Measurements from ENCODE around the gene RBFOX2. TPM values are rescaled to one million over a fixed set of nuclear protein-coding genes. Genes with fewer than 3 reads are reported as not detected.

RBFOX2 gene
- total and polyA plus RNA-seq, 2 of the 8 experiments (the other 6 are each of a cell fraction or from before 2014, with no cell fraction given), result 121 to 122 TPM

GRCh38 chr22:35835998-35836691 lies 192.5 kb downstream of the RBFOX2 start:
- TF ChIP-seq ASH2L (IDR thresholded peaks at IDR 0.05; ENCODE audit: low read length) (peak; percentile 41), RBBP5 (IDR thresholded peaks at IDR 0.05; ENCODE audit: borderline replicate concordance, low read depth, low read length) (no peak), MAX (IDR thresholded peaks at IDR 0.05) (peak; percentile 81), POLR2A (IDR thresholded peaks at IDR 0.05; ENCODE audit: control extremely low read depth in 1 of 2, low read depth in 2 of 2, low read length in 2 of 2) (peak; percentile 65 to 72), ZNF274 (IDR thresholded peaks at IDR 0.05; ENCODE audit: borderline replicate concordance, extremely low read depth, low read length) (no peak), TAF1 (IDR thresholded peaks at IDR 0.05; ENCODE audit: low read depth, low read length) (peak; percentile 62), POLR2AphosphoS5 (IDR thresholded peaks at IDR 0.05; ENCODE audit: low read depth, low read length) (peak; percentile 48; the same call in 1 of the 2 replicates)
- TF ChIP-seq, protein P1, sequence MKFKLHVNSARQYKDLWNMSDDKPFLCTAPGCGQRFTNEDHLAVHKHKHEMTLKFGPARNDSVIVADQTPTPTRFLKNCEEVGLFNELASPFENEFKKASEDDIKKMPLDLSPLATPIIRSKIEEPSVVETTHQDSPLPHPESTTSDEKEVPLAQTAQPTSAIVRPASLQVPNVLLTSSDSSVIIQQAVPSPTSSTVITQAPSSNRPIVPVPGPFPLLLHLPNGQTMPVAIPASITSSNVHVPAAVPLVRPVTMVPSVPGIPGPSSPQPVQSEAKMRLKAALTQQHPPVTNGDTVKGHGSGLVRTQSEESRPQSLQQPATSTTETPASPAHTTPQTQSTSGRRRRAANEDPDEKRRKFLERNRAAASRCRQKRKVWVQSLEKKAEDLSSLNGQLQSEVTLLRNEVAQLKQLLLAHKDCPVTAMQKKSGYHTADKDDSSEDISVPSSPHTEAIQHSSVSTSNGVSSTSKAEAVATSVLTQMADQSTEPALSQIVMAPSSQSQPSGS (IDR thresholded peaks at IDR 0.05; ENCODE audit: low read length), result 0 out of 2 replicates have a peak, but pooled peaks have one; percentile 30
- Histone ChIP-seq H2AK5ac (ENCODE audit: low read depth, low read length) (no peak overlapping the region; the same call in 1 of the 2 replicates), H3K79me1 (ENCODE audit: low read depth, low read length) (no peaks in the 10 kb centered on the region), H4K91ac (replicated peaks; ENCODE audit: insufficient read length, low read length) (peak overlapping the region; percentile 64), H2BK120ac (replicated peaks; ENCODE audit: low read depth, low read length) (peak overlapping the region; percentile 1), H3K9me3 (ENCODE audit: insufficient read depth in 2 of 2, low read depth in 1 of 2, low read length in 1 of 2) (no peaks in the 10 kb centered on the region), H2BK5ac (ENCODE audit: low read depth, low read length) (peak overlapping the region; percentile 71; the same call in 1 of the 2 replicates), H2BK15ac (ENCODE audit: low read length) (no peak overlapping the region), H4K20me1 (replicated peaks in 1 of 2; ENCODE audit: control insufficient read depth in 1 of 2, insufficient read depth in 2 of 2, low read length in 2 of 2) (no peaks in the 10 kb centered on the region), H3K4me2 (ENCODE audit: insufficient read depth in 1 of 2, low read depth in 2 of 2, low read length in 2 of 2) (peak overlapping the region; percentile 85 to 91), H2AFZ (ENCODE audit: low read length) (no peak overlapping the region), H3K79me2 (ENCODE audit: control insufficient read depth in 1 of 2, insufficient read depth in 2 of 2, low read length in 2 of 2) (peaks cover 5 to 84% of the 10 kb centered on the region in 2 experiments), H2BK20ac (ENCODE audit: low read length) (no peak overlapping the region), H3K4me1 (replicated peaks in 1 of 4; ENCODE audit: control insufficient read depth in 3 of 4, insufficient read depth in 4 of 4, low read length in 3 of 4) (peaks cover 2 to 23% (median 19%) of the 10 kb centered on the region in 4 experiments; a peak in 6 of 7 replicates), H4K8ac (ENCODE audit: extremely low read depth, insufficient read depth, low read length) (no peak overlapping the region), H3K23ac (ENCODE audit: insufficient read length) (no peak overlapping the region), H3K36me3 (ENCODE audit: control insufficient read depth in 2 of 4, insufficient read depth in 4 of 4, low read length in 3 of 4) (no peaks in the 10 kb centered on the region), H4K5ac (ENCODE audit: insufficient read length, low read depth, low read length) (peak overlapping the region; percentile 76), H3K27me3 (replicated peaks in 1 of 4; ENCODE audit: control insufficient read depth in 3 of 4, extremely low read depth in 1 of 4, insufficient read depth in 3 of 4, low read length in 3 of 4) (no peaks in the 10 kb centered on the region), H3K27ac (ENCODE audit: low read depth, low read length) (peak overlapping the region; percentile 71), H3K9ac (replicated peaks in 1 of 4; ENCODE audit: extremely low read depth in 1 of 4, low read depth in 3 of 4, low read length in 3 of 4) (peak overlapping the region; percentile 55 to 88 (median 79)), H3K56ac (replicated peaks; ENCODE audit: insufficient read length, low read depth, low read length) (no peak overlapping the region), H3K23me2 (ENCODE audit: low read depth, low read length) (peaks cover 6% of the 10 kb centered on the region; the same call in 1 of the 2 replicates), H3K4me3 (ENCODE audit: extremely low read depth in 1 of 4, insufficient read depth in 2 of 4, low read depth in 3 of 4, low read length in 4 of 4) (peak overlapping the region; percentile 43 to 61 (median 57)), H3K14ac (ENCODE audit: insufficient read length) (peak overlapping the region; percentile 70), H3K4ac (replicated peaks; ENCODE audit: insufficient read length, low read depth, low read length) (no peak overlapping the region), H2BK12ac (ENCODE audit: low read depth, low read length) (peak overlapping the region; percentile 32; the same call in 1 of the 2 replicates), H3K18ac (ENCODE audit: extremely low read depth, low read length) (peak overlapping the region; percentile 27)
- POLR2A ChIA-PET (ENCODE audit: partially characterized antibody), result interaction anchor here (0.6 to 1.7 kb wide), 5 partner anchors 17 to 219 kb away, joined by 3 to 8 read pairs (median 5); no protein-coding TSS in a partner anchor
- no peak for DNase-seq (ENCODE audit: low read depth in 1 of 2, low spot score in 2 of 2)
- CTCF ChIA-PET (ENCODE audit: partially characterized antibody), result interaction anchor here (0.6 to 1.7 kb wide), 11 partner anchors 8 to 506 kb away, joined by 3 to 4 read pairs (median 3); no protein-coding TSS in a partner anchor
- WGBS, 2 experiments (ENCODE audit: extremely low coverage in 1 of 2, insufficient coverage in 1 of 2, insufficient read length in 1 of 2, insufficient replicate concordance in 2 of 2, low coverage in 1 of 2, low lambda C conversion rate in 2 of 2, missing lambda C conversion rate in 1 of 2), result 10% methylated on average over 6 of the region's 6 CpGs; no CpG with 5 or more reads in 1 of the 2 experiments
- FAIRE-seq, result peak; percentile 96

Measured in H1 (cell line).